ENCODE measurements around the gene FABP7.

FABP7 gene

DNA sequence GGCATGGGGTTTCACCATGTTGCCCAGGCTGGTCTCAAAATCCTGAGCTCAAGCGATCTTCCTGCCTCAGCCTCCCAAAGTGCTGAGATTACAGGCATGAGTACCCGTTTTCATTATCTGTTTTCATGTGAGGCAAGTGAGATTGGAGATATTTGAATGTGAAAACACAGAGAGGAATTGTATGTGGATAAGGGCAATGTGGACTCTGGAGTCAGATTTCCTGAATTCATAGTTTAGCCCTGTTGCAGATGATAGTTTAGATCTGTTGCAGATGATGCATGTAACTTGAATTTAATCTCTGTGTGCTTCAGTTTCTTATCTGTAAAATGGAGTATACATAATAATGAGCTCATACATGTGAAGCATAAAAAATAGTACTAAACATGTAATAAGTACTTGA lies 13.2 kb downstream of the FABP7 start:
- DNase-seq: no peak

DNA sequence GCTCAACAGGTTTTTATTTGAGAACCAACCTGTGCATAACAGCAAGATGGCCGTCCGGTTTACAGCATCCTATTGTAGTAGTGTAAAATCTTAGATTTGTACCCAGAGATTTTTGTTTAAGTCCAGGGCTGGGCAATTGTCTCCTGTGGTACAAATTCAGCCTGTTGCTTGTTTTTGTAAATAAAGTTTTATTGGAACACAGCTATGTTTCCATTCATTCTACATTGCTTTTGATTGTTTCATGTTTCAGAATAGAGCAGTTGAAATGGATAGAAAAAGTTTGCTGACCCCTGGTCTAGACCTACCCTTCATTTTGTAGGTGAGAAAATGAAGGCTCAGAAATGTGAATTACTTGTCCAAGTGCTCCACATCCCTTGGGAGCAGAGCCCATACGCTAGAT lies 18.0 kb downstream of the FABP7 start:
- DNase-seq: no peak

DNA sequence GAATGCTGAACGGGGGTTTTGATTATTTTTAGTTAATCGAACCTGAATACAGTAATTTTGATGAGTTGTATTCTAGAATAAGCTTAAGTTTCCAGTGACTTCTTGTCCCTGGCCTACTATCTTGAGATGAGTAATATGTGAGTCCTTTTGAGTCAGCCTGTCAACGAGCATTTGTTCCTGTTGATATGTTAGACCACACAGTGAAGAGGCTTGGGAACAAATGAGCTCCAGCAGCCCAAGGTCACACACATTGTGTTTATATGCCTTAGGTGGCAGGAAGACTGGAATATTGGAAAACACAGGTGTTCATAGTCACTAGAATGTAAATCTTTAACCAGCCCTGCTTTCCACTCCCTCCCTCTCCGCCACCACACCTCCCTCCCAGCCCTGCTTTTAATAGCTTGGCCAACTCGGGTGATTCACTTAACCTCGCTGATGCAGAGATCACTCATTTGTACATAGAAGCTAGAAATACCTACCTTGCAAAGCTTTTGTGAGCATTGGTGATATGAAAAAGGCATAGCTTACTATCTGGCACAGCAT lies 18.7 kb downstream of the FABP7 start:
- DNase-seq: no peak

DNA sequence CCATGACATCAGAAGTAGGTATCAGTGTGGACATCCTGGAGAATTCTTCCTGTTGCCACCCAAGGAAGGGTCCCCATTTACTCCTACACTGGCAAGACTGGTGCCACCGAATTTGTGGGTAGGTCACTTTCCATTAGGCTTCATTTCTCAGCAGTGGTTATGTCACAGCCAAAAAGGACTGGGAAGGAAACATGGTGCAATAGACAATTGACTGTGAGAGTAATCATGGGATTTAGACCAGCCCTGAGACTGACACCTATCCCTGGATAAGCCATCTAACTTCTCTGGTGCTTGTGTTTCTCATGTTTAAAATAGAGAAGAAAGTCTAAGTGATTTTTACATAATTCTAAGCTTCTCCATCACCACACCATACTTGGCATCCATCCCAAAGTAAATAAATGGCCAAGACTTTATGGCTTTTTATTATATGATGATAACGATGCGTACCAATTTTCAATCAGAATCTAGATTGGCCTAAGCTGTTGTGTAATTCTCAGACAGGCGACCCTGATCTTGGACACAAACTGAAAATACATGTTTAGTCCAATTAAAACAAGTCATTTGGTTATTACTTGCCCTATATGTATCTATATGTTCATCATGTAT lies 19.7 kb downstream of the FABP7 start:
- DNase-seq: no peak

DNA sequence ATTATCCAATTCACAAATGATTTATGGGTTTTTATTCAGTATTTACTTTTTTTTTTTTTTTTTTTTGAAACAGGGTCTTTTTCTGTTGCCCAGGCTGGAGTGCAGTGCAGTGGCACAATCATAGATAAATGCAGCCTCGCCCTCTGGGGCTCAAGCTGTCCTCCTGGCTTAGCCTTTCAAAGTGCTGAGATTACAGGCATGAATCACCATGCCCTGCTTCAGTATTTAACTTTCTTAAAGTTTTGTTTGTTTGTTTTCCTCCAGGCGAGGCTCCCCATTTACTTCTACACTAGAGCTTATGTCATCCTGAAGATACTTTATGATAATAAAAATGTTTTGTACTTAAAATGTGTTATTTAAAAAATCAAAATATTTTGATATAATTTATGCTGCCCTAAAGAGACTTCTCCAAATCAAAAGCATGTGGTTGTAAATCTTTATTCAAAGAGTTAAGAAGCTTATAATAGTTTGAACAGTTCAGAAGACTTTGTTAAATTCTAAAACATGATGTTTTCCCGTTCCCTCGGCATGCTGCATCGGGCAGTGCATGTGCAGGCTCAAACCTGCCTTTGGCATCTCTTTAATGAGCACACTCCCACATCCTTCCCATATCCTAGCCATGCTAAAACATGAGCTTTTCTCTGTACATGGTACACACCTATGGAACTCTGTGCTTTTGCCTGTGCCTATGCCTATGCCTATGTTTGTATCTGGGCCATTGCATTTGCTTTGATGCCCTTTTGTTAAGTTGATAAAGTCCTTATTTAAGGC lies 20.6 kb downstream of the FABP7 start:
- DNase-seq: no peak

DNA sequence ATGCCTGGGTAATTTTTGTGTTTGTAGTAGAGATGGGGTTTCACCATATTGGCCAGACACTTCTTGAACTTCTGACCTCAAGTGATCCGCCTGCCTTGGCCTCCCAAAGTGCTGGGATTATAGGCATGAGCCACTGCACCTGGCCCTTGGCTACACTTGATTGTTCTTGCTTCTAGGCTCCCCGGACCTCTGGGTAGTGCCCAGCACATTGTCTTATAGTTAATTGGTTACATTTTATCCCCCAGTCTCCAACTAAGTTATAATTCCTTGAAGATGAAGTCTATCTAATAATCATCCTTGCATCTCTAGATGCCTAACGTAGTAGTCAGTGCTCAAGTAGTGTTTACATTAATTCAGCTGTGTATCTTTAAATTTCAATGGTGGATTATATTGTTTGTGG lies 21.4 kb downstream of the FABP7 start:
- DNase-seq: no peak

DNA sequence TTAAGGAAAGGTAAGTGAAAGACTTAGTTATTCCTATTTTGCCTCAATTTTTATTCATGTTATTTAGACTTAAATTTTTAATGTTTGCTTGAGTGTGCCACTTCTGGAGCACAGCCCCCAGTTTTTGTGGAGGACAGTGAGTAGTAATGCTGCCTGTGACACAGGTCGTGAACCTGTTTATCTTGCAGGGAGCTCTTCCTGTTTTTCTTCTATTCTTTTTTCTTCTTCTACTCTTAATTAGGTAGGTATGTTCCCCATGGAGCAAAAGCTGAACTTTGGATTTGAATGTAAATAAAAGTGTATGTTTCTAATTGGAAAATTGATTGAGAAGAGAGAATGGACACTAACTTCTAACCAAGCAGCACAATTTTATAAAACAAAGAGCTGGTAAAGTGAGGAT lies 21.9 kb downstream of the FABP7 start:
- no peak for DNase-seq

DNA sequence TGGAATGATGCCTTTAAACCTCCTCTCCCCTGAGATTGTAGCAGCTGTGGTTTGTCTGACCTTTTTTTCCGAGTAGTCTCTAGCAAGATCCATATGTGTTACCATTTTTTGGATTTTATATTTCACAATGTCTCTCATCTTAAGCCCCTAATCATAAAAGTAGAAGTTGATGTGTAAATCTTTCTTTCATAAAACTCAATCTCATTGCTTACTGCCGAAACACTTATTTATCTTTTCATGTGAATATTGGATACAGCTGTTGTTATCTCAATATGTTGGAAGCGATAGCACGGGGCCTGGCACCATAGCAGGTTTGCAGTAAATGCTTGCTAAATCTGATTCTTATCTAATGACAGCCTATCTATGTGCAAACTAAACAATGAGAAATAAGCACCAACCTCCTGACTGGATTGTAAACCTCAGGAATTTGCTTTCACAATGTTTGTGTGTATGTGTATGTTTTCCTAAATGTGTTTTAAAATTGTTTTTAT lies 23.7 kb downstream of the FABP7 start:
- DNase-seq: no peak

DNA sequence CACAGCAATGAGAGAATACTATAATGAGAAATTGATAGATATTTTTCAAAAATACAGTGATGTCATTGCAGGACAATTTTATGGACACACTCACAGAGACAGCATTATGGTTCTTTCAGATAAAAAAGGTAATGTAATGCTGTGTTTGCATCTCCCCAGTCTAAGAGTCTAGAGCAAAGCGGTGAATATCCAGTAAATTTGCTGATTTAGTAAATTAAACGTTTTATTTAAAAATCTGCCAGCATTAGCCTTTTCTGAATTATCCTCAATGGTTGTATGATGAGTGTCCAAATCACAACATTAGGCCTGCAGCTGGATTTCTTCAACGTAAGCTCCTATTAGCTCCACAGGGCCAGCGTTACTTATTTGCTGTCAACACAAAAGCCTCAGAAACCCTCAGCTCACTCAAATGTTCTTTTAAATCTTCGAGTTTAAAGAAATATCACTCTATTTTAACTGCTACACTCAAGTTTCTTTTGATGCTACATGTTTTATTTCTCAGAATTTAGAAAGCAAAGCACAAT lies 25.5 kb downstream of the FABP7 start:
- DNase-seq: no peak

DNA sequence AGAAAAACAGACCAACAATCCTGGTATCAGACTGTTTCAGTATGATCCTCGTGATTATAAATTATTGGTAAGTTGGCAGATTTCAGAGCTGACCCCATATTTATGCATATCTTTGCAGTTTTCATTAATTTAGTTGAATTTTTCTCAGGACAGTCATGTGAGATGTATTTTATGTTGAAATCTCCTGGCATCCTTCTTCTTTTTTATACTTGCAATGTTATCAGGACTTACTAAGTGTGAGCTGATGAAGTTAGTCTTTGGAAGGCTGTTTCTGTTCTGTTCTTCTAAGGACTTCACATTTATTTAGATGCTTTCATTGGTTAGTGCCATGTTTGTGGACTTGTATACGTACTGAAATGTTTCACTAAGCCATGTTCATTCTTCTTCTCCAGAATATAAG lies 26.8 kb downstream of the FABP7 start:
- DNase-seq: no peak

DNA sequence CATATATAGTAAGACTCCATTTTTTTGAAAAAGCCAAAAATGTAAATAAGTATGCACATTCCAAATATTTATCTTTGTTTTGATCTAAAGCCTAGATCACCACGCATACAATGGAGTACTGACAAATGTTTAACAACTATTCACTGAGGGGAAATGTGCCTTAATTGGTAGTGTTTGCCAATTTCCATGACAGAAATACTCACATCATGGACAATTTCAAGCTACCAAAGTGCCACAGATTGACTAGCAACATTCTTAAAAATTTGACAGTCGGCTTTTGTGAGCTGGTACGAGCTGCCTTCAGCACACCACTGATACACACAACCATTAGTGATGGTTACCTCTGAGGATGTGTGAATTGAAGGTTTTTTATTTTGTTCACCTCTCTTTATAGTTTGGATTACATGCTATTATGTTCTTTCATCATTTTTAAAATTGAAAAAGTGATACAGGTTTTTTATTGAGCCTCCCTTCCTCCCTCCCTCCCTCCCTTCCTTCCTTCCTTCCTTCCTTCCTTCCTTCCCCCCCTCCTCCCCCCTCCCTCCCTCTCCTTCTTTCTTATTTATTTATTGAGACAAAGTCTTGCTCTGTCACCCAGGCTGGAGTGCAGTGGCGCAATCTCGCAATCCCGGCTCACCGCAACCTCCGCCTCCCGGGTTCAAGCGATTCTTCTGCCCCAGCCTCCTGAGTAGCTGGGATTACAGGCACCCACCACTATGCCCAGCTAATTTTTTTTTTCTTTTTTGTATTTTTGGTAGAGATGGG lies 28.8 kb downstream of the FABP7 start:
- DNase-seq: no peak

DNA sequence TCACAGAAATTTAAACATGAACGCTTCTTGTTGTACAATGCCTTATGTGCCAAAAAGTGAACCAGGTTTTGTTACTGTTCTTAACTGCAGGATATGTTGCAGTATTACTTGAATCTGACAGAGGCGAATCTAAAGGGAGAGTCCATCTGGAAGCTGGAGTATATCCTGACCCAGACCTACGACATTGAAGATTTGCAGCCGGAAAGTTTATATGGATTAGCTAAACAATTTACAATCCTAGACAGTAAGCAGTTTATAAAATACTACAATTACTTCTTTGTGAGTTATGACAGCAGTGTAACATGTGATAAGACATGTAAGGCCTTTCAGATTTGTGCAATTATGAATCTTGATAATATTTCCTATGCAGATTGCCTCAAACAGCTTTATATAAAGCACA lies 29.5 kb downstream of the FABP7 start:
- no peak for DNase-seq

DNA sequence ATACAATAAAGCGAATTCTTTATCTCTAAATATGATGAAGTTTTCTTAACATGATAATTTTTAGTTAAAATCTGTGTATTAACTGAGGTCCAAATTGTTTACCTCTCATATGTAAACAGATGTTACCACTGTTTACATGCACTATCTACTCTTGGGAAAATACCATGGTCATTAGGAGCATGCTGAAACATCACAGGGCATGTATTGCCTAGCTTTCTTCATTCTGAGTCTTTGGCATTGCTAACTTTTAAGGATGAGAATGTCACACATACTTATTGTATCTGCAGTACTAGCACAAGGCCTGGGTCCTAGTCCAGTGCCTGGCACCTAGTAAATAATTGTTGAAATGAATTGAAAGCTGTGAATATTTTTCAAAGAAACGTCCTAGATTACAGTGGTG lies 30.2 kb downstream of the FABP7 start:
- no peak for DNase-seq

DNA sequence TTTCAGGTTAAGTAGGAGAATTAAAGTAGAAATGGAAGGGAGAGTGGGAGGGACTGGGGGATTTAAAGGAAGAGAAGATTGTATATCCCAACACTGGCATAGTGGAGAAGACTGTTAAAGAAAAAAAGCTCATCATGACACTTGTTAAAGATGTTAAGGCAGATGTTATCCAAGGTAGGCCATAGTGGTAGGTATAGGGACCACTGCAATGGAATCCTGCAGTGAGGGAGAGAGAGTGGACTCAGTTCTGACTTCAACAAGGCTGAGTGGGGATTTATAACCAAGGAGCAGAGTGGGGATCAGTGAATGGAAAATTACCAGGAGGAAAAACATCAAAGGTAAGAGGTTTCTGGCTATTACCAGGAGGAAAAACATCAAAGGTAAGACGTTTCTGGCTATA lies 30.7 kb downstream of the FABP7 start:
- DNase-seq: no peak

DNA sequence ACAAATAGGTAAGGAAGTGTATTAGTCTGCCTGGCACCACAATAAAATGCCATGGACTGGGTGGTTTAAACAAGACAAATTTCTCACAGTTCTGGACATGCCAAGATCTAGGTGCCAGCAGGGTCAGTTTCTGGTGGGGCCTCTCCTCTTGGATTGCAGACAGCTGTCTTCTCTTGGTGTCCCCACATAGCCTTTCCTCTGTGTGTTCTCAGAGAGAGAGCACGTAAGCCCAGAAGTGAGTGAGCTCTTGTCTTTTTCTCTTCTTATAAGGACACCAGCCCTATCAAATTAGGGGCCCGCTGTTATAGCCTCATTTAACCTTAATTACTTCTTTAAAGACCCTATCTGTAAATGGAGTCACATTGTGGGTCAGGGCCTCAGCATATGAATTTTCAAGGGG lies 37.8 kb downstream of the FABP7 start:
- DNase-seq: no peak

DNA sequence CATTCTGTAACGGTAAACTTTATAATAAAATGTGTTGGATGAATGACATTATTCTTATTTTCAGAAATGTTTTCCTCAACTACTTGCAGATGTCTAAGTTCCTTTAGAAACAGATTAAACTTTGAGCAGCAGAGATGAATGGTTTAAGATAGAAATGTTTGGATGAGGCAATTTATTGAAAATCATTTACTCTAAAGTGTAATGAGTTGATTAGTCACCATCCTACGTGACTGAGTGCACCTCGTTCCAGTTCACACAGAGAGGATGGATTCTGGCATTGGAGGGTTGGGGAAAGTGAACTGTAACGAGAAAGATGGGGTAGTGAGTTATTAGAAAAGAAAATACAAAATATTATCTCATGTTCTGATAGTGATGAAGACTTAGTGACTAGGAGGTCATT lies 38.2 kb downstream of the FABP7 start:
- no peak for DNase-seq

DNA sequence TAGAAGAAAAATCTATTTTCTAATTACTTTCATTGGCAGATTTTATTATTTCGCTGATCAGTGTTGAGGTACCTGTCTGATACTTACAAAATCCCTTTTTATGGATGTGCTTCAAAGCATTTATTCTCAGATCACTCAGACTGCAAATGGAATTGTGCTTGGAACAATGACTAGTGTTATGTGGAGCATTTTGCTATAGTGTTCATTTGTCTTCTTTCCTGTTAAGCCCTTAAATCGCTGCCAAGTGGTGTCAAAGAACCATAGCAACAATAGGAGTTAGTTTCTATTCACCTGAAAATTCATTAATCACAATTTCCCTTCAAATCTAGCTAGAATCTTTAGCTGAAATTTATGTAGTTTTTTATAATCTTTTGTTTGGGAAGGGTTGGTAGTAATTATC lies 39.4 kb downstream of the FABP7 start:
- DNase-seq: peak in 2 of 58 donors; percentile 1 to 24

DNA sequence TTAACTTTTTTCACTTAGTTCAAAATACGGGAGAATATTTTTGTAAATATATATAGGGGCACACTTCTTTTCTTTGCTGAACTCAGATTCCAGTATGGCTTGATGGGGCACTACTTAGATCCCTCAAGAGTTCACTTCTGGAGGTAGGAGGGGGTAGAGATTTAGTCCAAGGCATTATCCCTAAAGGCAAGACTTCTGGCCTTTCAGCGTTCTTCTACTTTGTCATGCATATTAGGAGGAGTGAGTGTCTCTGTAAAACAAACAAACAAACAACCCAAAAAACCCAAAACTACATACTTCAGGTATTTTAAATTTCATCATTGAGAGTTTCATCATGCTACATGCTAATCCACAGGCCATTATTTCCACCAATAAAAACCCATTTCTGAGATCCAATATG lies 41.6 kb downstream of the FABP7 start:
- DNase-seq: no peak

DNA sequence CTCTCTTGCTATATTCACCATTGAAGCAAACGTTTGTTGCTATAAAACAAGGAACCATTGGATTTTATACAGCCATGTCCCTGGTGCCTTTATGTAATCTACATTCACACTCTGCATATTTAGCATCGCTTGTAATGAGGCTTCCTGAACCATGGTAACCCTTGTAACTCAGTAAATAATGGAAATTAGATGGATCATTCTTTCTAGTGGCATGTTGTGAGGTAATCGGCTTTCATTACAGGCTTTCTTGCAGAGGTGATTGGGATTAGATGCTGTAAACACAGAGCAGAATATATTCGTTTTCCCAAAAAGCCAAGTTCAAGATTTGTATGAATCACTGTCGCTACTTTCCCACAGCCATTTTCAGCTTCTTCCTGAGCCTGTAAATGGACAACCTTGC lies 45.6 kb downstream of the FABP7 start:
- no peak for DNase-seq

DNA sequence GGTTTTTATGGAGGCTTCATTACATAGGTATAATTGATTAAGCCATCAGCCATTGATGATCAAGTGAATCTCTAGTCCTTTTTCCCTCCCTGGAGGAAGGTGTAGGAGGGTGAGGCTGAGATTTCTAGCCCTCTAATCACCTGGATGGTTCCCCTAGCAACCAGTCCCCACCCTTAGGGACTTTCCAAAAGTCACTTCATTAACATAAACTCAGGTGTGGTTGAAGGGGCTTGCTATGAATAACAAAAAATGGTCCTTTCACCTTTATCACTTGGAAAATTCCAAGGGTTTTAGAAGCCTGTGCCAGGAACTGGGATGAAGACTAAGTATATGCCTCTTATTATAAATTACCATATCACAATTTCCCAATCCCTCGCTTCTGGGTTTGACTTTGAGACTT lies 49.9 kb downstream of the FABP7 start:
- no peak for DNase-seq

DNA sequence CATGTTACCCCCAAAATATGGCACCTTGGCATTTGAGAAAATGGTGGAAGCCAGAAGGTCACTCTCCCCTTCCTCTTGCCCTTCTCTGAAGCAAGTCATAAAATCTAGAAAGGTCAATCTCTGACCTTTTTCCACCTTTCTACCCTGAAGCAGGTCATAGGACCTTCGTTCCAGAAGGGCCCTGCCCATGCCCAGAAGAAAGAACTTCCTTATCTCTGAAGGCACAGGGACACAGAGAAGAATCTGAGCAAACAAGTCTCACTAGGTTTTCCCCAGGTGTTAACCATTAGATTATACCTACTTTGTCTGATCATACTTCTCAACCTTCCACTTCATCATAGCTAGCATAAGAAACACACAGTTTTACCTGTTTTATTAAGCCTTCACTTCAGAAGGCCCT lies 52.0 kb downstream of the FABP7 start:
- no peak for DNase-seq

DNA sequence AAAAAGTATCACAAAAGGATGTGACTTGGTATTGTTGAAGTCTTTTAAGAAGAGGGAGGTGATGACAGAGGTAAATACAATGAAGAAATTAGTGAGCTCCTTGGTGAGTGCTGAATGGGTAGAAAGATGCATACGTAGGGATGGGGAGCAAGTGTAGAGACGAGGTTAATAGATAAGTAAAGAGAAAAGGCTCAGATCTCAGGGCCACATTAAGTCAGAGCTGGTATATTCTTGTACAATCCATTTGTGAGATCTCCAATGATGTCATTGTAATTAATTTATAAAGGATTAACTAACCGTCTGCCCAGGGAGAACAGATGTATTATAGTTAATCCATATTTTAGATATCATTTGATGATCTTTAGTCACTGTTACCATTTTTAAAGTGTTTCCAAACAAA lies 52.9 kb downstream of the FABP7 start:
- no peak for DNase-seq

Data from anterior cingulate cortex (tissue), 58 donors.